NT2/D1 (cell line): ENCODE measurements around the gene COL8A1.

ENCODE experiments used
- DNase-seq: peaks from one replicate; pipeline ENCODE4 v3.0.0-alpha.2; 2011; ENCODE audit warnings: low read depth, low spot score
- H3K27me3 ChIP-seq: 2 replicates; pipeline ENCODE4 v1.6.0; 2011; ENCODE audit warnings: mild to moderate bottlenecking; ENCODE audit not compliant: insufficient read length, insufficient read depth
- H3K36me3 ChIP-seq: 2 replicates; pipeline ENCODE4 v1.6.1; 2011; ENCODE audit warnings: mild to moderate bottlenecking, low read length, mixed read lengths; ENCODE audit not compliant: insufficient read depth, insufficient read length
- H3K4me1 ChIP-seq: 2 replicates; pipeline ENCODE4 v1.5.1; 2011; ENCODE audit not compliant: insufficient read depth, insufficient read length
- H3K4me3 ChIP-seq: 2 replicates; pipeline ENCODE4 v1.5.1; 2011; ENCODE audit warnings: low read depth; ENCODE audit not compliant: insufficient read length
- H3K9ac ChIP-seq: 2 replicates; pipeline ENCODE4 v1.6.0; 2011; ENCODE audit warnings: low read depth; ENCODE audit not compliant: insufficient read length
- H3K9me3 ChIP-seq: 2 replicates; pipeline ENCODE4 v1.5.1; 2011; ENCODE audit warnings: mild to moderate bottlenecking, low read length; ENCODE audit not compliant: insufficient read depth
- SUZ12 ChIP-seq: IDR thresholded peaks from 2 replicates; pipeline ENCODE4 v1.6.1; 2011; ENCODE audit not compliant: insufficient read length, insufficient read depth; ENCODE audit errors: extremely low read depth
- YY1 ChIP-seq: IDR thresholded peaks from 2 replicates; pipeline ENCODE4 v1.6.1; 2011; ENCODE audit not compliant: insufficient read length, insufficient read depth
- ZNF274 ChIP-seq: IDR thresholded peaks from 2 replicates; pipeline ENCODE4 v1.6.1; 2011; ENCODE audit warnings: mild to moderate bottlenecking, low read depth, low read length

COL8A1 gene

GRCh38 chr3:99764377-99764776 lies 126.0 kb downstream of the COL8A1 start:
- H3K4me1 ChIP-seq = no peaks in the 10 kb centered on the region
- DNase-seq = no peak
- no peaks in the 10 kb centered on the region for H3K9me3 ChIP-seq
- no peak overlapping the region for H3K9ac ChIP-seq
- no peaks in the 10 kb centered on the region for H3K27me3 ChIP-seq
- no peaks in the 10 kb centered on the region for H3K36me3 ChIP-seq
- TF ChIP-seq SUZ12 (no peak), ZNF274 (no peak), YY1 (no peak)
- H3K4me3 ChIP-seq = no peak overlapping the region

- TF ChIP-seq YY1 (no peak), ZNF274 (no peak), SUZ12 (no peak)
- no peaks in the 10 kb centered on the region for H3K4me1 ChIP-seq
- H3K36me3 ChIP-seq = no peaks in the 10 kb centered on the region
- no peak overlapping the region for H3K4me3 ChIP-seq
- H3K9me3 ChIP-seq = no peaks in the 10 kb centered on the region
- H3K9ac ChIP-seq = no peak overlapping the region
- H3K27me3 ChIP-seq = no peaks in the 10 kb centered on the region
- no peak for DNase-seq
Measured at GRCh38 chr3:99765042-99765942, 126.9 kb downstream of the COL8A1 start.

GRCh38 chr3:99767291-99767690 lies 128.9 kb downstream of the COL8A1 start:
- Histone ChIP-seq H3K27me3 (no peaks in the 10 kb centered on the region), H3K4me3 (no peak overlapping the region), H3K36me3 (no peaks in the 10 kb centered on the region), H3K4me1 (no peaks in the 10 kb centered on the region), H3K9ac (no peak overlapping the region), H3K9me3 (no peaks in the 10 kb centered on the region)
- no peak for DNase-seq
- TF ChIP-seq ZNF274 (no peak), SUZ12 (no peak), YY1 (no peak)

GRCh38 chr3:99768126-99768525 lies 129.7 kb downstream of the COL8A1 start:
- no peaks in the 10 kb centered on the region for H3K27me3 ChIP-seq
- no peak overlapping the region for H3K9ac ChIP-seq
- TF ChIP-seq YY1 = no peak
- H3K36me3 ChIP-seq = no peaks in the 10 kb centered on the region
- H3K4me3 ChIP-seq = no peak overlapping the region
- no peak for DNase-seq
- no peaks in the 10 kb centered on the region for H3K9me3 ChIP-seq
- no peaks in the 10 kb centered on the region for H3K4me1 ChIP-seq

GRCh38 chr3:99768808-99769501 lies 130.6 kb downstream of the COL8A1 start:
- TF ChIP-seq YY1 = no peak
- TF ChIP-seq SUZ12 = no peak
- no peak for TF ChIP-seq ZNF274
- DNase-seq = no peak
- Histone ChIP-seq H3K4me3 (no peak overlapping the region), H3K36me3 (no peaks in the 10 kb centered on the region), H3K4me1 (no peaks in the 10 kb centered on the region), H3K9ac (no peak overlapping the region), H3K27me3 (no peaks in the 10 kb centered on the region), H3K9me3 (no peaks in the 10 kb centered on the region)

- TF ChIP-seq SUZ12 = no peak
- TF ChIP-seq ZNF274 = no peak
- TF ChIP-seq YY1 = no peak
- Histone ChIP-seq H3K27me3 (no peaks in the 10 kb centered on the region), H3K4me3 (no peak overlapping the region), H3K36me3 (no peaks in the 10 kb centered on the region), H3K4me1 (no peaks in the 10 kb centered on the region), H3K9ac (no peak overlapping the region), H3K9me3 (no peaks in the 10 kb centered on the region)
- no peak for DNase-seq
Measured at GRCh38 chr3:99772171-99772570, 133.8 kb downstream of the COL8A1 start.

- H3K9ac ChIP-seq = no peak overlapping the region
- DNase-seq = no peak
- H3K4me1 ChIP-seq = no peaks in the 10 kb centered on the region
- H3K36me3 ChIP-seq = no peaks in the 10 kb centered on the region
- TF ChIP-seq ZNF274 (no peak), YY1 (no peak)
- no peaks in the 10 kb centered on the region for H3K9me3 ChIP-seq
- H3K4me3 ChIP-seq = no peak overlapping the region
- H3K27me3 ChIP-seq = no peaks in the 10 kb centered on the region
Measured at GRCh38 chr3:99772671-99773070, 134.3 kb downstream of the COL8A1 start.

GRCh38 chr3:99774467-99774866 lies 136.1 kb downstream of the COL8A1 start:
- Histone ChIP-seq H3K27me3 (no peaks in the 10 kb centered on the region), H3K9ac (no peak overlapping the region), H3K4me1 (no peaks in the 10 kb centered on the region), H3K4me3 (no peak overlapping the region), H3K9me3 (no peaks in the 10 kb centered on the region), H3K36me3 (no peaks in the 10 kb centered on the region)
- DNase-seq = no peak
- TF ChIP-seq ZNF274 (no peak), YY1 (no peak), SUZ12 (no peak)
